ENCODE data around the gene PTGFRN.

Gene PTGFRN

GRCh38 chr1:117020526-117021156 is 110.9 kb downstream of the PTGFRN start:
- no peak overlapping the region for H3K4me3 ChIP-seq (ENCODE audit: control insufficient read depth, low read depth, low read length)
- TF ChIP-seq CTCF (IDR thresholded peaks at IDR 0.05; ENCODE audit: control insufficient read depth, insufficient read depth, low read depth, low read length, missing control alignments), result no peak
- no peak for DNase-seq (ENCODE audit: low read depth)

- no peak overlapping the region for H3K4me3 ChIP-seq (ENCODE audit: control insufficient read depth, low read depth, low read length)
- no peak for TF ChIP-seq CTCF (IDR thresholded peaks at IDR 0.05; ENCODE audit: control insufficient read depth, insufficient read depth, low read depth, low read length, missing control alignments)
- DNase-seq (ENCODE audit: low read depth), result no peak
These were observed 112.4 kb downstream of the PTGFRN start for GRCh38 chr1:117022114-117022513.

GRCh38 chr1:117025568-117025967 is 115.9 kb downstream of the PTGFRN start:
- DNase-seq (ENCODE audit: low read depth), result no peak
- no peak for TF ChIP-seq CTCF (IDR thresholded peaks at IDR 0.05; ENCODE audit: control insufficient read depth, insufficient read depth, low read depth, low read length, missing control alignments)
- H3K4me3 ChIP-seq (ENCODE audit: control insufficient read depth, low read depth, low read length), result no peak overlapping the region

- TF ChIP-seq CTCF (IDR thresholded peaks at IDR 0.05; ENCODE audit: control insufficient read depth, insufficient read depth, low read depth, low read length, missing control alignments), result no peak
- no peak for DNase-seq (ENCODE audit: low read depth)
- no peak overlapping the region for H3K4me3 ChIP-seq (ENCODE audit: control insufficient read depth, low read depth, low read length)
These were observed 116.6 kb downstream of the PTGFRN start for GRCh38 chr1:117026361-117026760.

- DNase-seq (ENCODE audit: low read depth), result no peak
- no peak overlapping the region for H3K4me3 ChIP-seq (ENCODE audit: control insufficient read depth, low read depth, low read length)
- no peak for TF ChIP-seq CTCF (IDR thresholded peaks at IDR 0.05; ENCODE audit: control insufficient read depth, insufficient read depth, low read depth, low read length, missing control alignments)
These were observed 120.0 kb downstream of the PTGFRN start for GRCh38 chr1:117029685-117030084.

GRCh38 chr1:117030271-117030877 is 120.7 kb downstream of the PTGFRN start:
- no peak for DNase-seq (ENCODE audit: low read depth)
- no peak for TF ChIP-seq CTCF (IDR thresholded peaks at IDR 0.05; ENCODE audit: control insufficient read depth, insufficient read depth, low read depth, low read length, missing control alignments)
- no peak overlapping the region for H3K4me3 ChIP-seq (ENCODE audit: control insufficient read depth, low read depth, low read length)

Measured in AG09309 (cell line).